ENCODE measurements around the gene BBX. TPM values are rescaled to one million over a fixed set of nuclear protein-coding genes. Genes with fewer than 3 reads are reported as not detected.
"Not testable (repeated sequence)": the region's sequence is repeated elsewhere in the genome, so short reads cannot be mapped to it uniquely, and the experiment has no call there.

BBX gene
- total RNA-seq, 1 experiment from 2014 or later: 73.2 TPM

- CTCF ChIA-PET: interaction anchor here (1.1 to 2.3 kb wide), 3 partner anchors 10 to 17 kb away, joined by 3 to 20 read pairs (median 4); no protein-coding TSS in a partner anchor
These were observed 37.4 kb downstream of the BBX start for GRCh38 chr3:107560166-107560565.

GRCh38 chr3:107561980-107562379, 39.2 kb downstream of the BBX start:
- Mint-ChIP-seq H3K36me3 (ENCODE audit: insufficient read depth, unreplicated experiment) (peaks cover 14% of the 10 kb centered on the region), H3K4me1 (ENCODE audit: insufficient read depth, unreplicated experiment) (peaks cover 9% of the 10 kb centered on the region), H3K9me3 (ENCODE audit: unreplicated experiment) (no peaks in the 10 kb centered on the region), H3K4me3 (ENCODE audit: unreplicated experiment) (no peak overlapping the region), H3K27ac (ENCODE audit: low read depth, unreplicated experiment) (no peak overlapping the region), H3K27me3 (ENCODE audit: insufficient read depth, unreplicated experiment) (no peaks in the 10 kb centered on the region)
- no TSS peak for BruUV-seq (replicated peaks)
- ChIA-PET POLR2A (no interaction called here), CTCF (interaction anchor here (1.3 kb wide), 1 partner anchor 43 kb away, joined by 3 read pairs; no protein-coding TSS in a partner anchor)
- DNase-seq (ENCODE audit: unreplicated experiment): no peak
- intact Hi-C loops (cut with micrococcal nuclease): no loop called here
- TF ChIP-seq CTCF (IDR thresholded peaks at IDR 0.05; ENCODE audit: unreplicated experiment): no peak

More at GRCh38 chr3:107560166-107560565, 37.4 kb downstream of the BBX start:
- H3K9me3 Mint-ChIP-seq (ENCODE audit: unreplicated experiment): no peaks in the 10 kb centered on the region
- no peak for TF ChIP-seq CTCF (IDR thresholded peaks at IDR 0.05; ENCODE audit: unreplicated experiment)
- POLR2A ChIA-PET: interaction anchor here (0.6 kb wide), 1 partner anchor 27 kb away, joined by 3 read pairs; no protein-coding TSS in a partner anchor
- H3K4me1 Mint-ChIP-seq (ENCODE audit: insufficient read depth, unreplicated experiment): peaks cover 9% of the 10 kb centered on the region
- intact Hi-C loops (cut with micrococcal nuclease): no loop called here
- H3K27me3 Mint-ChIP-seq (ENCODE audit: insufficient read depth, unreplicated experiment): no peaks in the 10 kb centered on the region
- no peak overlapping the region for H3K4me3 Mint-ChIP-seq (ENCODE audit: unreplicated experiment)
- H3K27ac Mint-ChIP-seq (ENCODE audit: low read depth, unreplicated experiment): no peak overlapping the region
- no peak for DNase-seq (ENCODE audit: unreplicated experiment)
- peaks cover 14% of the 10 kb centered on the region for H3K36me3 Mint-ChIP-seq (ENCODE audit: insufficient read depth, unreplicated experiment)
- no TSS peak for BruUV-seq (replicated peaks)

GRCh38 chr3:107562969-107563529, 40.3 kb downstream of the BBX start:
- ChIA-PET CTCF (interaction anchor here (0.7 to 1.3 kb wide), 3 partner anchors 15 to 326 kb away, joined by 3 read pairs; no protein-coding TSS in a partner anchor), POLR2A (no interaction called here)
- H3K4me3 Mint-ChIP-seq (ENCODE audit: unreplicated experiment): no peak overlapping the region
- H3K9me3 Mint-ChIP-seq (ENCODE audit: unreplicated experiment): no peaks in the 10 kb centered on the region
- no TSS peak for BruUV-seq (replicated peaks)
- no peak for DNase-seq (ENCODE audit: unreplicated experiment)
- intact Hi-C loops (cut with micrococcal nuclease): no loop called here
- TF ChIP-seq CTCF (IDR thresholded peaks at IDR 0.05; ENCODE audit: unreplicated experiment): no peak
- H3K27ac Mint-ChIP-seq (ENCODE audit: low read depth, unreplicated experiment): no peak overlapping the region
- peaks cover 14% of the 10 kb centered on the region for H3K36me3 Mint-ChIP-seq (ENCODE audit: insufficient read depth, unreplicated experiment)
- H3K4me1 Mint-ChIP-seq (ENCODE audit: insufficient read depth, unreplicated experiment): peaks cover 4% of the 10 kb centered on the region
- no peaks in the 10 kb centered on the region for H3K27me3 Mint-ChIP-seq (ENCODE audit: insufficient read depth, unreplicated experiment)

GRCh38 chr3:107565244-107565643, 42.5 kb downstream of the BBX start:
- BruUV-seq (replicated peaks); intact Hi-C loops (cut with micrococcal nuclease); H3K4me1 Mint-ChIP-seq (ENCODE audit: insufficient read depth, unreplicated experiment); H3K9me3 Mint-ChIP-seq (ENCODE audit: unreplicated experiment); DNase-seq (ENCODE audit: unreplicated experiment); POLR2A ChIA-PET; H3K4me3 Mint-ChIP-seq (ENCODE audit: unreplicated experiment); H3K27ac Mint-ChIP-seq (ENCODE audit: low read depth, unreplicated experiment); H3K27me3 Mint-ChIP-seq (ENCODE audit: insufficient read depth, unreplicated experiment): not testable (repeated sequence)
- H3K36me3 Mint-ChIP-seq (ENCODE audit: insufficient read depth, unreplicated experiment): peaks cover 14% of the 10 kb centered on the region
- CTCF ChIA-PET: interaction anchor here (1.8 kb wide), 1 partner anchor 9 kb away, joined by 10 read pairs; no protein-coding TSS in a partner anchor

GRCh38 chr3:107571089-107571488, 48.3 kb downstream of the BBX start:
- H3K9me3 Mint-ChIP-seq (ENCODE audit: unreplicated experiment); BruUV-seq (replicated peaks); DNase-seq (ENCODE audit: unreplicated experiment); H3K27me3 Mint-ChIP-seq (ENCODE audit: insufficient read depth, unreplicated experiment); H3K27ac Mint-ChIP-seq (ENCODE audit: low read depth, unreplicated experiment); CTCF ChIA-PET; H3K36me3 Mint-ChIP-seq (ENCODE audit: insufficient read depth, unreplicated experiment); H3K4me3 Mint-ChIP-seq (ENCODE audit: unreplicated experiment); H3K4me1 Mint-ChIP-seq (ENCODE audit: insufficient read depth, unreplicated experiment); POLR2A ChIA-PET: not testable (repeated sequence)
- intact Hi-C loops (cut with micrococcal nuclease): loop anchor here (5.0 to 10.0 kb wide), 3 partner anchors 94 to 354 kb away; no protein-coding TSS in a partner anchor

- DNase-seq (ENCODE audit: unreplicated experiment); CTCF ChIA-PET; H3K36me3 Mint-ChIP-seq (ENCODE audit: insufficient read depth, unreplicated experiment); H3K9me3 Mint-ChIP-seq (ENCODE audit: unreplicated experiment); H3K27me3 Mint-ChIP-seq (ENCODE audit: insufficient read depth, unreplicated experiment); H3K4me3 Mint-ChIP-seq (ENCODE audit: unreplicated experiment); POLR2A ChIA-PET; H3K27ac Mint-ChIP-seq (ENCODE audit: low read depth, unreplicated experiment); H3K4me1 Mint-ChIP-seq (ENCODE audit: insufficient read depth, unreplicated experiment); BruUV-seq (replicated peaks): not testable (repeated sequence)
- intact Hi-C loops (cut with micrococcal nuclease): loop anchor here (5.0 to 10.0 kb wide), 3 partner anchors 93 to 353 kb away; no protein-coding TSS in a partner anchor
These were observed 48.7 kb downstream of the BBX start for GRCh38 chr3:107571492-107571891.
